ENCODE data around the gene SH3D19.
A peak's percentile ranks its signal among the peaks of the same experiment; 100 is the strongest.

The SH3D19 gene

DNA sequence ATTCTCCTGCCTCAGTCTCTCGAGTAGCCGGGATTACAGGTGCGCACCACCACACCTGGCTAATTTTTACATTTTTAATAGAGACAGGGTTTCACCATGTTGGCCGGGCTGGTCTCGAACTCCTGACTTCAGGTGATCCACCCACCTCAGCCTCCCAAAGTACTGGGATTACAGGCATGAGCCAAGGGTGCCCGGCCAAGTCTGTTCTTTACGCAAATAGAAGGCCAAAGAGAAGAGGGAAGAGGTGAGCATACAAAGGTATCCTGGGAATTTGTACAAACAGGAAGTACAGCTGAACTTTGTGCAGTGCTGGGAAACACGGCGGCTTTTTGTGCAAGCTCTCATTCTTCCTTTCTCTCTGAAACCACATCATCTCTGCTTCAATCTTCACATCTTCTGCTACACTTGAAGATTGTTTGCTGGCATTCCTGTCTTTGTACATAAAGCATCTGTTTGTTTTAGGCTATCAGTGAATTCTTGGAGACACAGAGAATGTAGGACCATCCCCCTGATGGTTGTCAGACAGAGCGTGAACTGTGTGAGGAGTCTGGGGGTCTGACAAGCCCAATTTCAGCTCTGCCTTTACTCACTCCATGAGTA, 120.4 kb downstream of the SH3D19 start:
- intact Hi-C loops (cut with DNase I), result no loop called here
- DNase-seq, result no peak

DNA sequence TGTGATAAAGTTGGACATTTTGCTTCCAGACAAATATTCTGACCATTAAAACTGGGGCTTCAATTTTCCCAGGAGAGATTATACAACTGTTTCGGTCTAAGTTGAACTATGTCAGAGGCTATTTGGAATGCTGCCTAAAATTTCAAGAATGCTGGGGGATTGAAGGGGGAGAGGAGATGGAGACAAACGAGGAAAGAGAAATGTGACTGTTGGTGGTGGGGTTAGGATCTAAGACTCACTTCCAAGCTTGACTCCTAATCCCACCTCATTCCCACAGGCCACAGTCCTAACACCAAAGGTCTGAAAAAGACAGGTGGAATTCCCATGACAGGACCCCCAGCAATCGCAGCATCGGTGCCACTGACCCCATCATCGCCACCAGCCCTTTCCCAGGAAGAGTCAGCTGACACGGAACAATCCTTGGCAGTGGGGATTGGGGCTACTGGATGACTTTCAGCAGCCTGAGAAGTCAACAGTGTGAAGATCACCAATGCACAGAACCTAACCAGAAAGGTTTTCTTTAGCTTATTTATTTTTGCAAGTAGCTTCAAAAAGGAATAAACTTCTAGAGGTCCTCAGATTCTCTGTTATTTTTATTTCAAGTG, 122.5 kb downstream of the SH3D19 start:
- DNase-seq, result peak in 1 of 10 donors; percentile 35
- intact Hi-C loops (cut with DNase I), result no loop called here

DNA sequence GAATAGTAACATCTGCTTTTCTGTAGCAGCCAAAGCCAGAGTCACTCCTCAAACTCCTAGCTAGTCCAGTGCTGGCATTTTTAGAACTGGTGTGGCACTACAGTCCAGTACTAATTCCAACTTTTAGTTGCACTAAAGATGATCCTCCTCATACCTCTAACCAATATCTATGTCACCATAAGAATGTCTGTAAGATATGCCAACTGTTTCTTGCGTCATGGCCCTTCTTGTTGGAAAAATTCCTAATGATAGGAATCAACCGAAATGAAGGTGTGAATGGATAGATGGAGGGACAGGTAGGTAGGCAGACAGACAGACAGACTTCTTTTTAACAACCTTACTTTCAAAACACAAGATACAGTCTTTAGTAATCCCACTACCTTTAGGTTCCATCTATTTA, 123.0 kb downstream of the SH3D19 start:
- intact Hi-C loops (cut with DNase I), result no loop called here
- no peak for DNase-seq

DNA sequence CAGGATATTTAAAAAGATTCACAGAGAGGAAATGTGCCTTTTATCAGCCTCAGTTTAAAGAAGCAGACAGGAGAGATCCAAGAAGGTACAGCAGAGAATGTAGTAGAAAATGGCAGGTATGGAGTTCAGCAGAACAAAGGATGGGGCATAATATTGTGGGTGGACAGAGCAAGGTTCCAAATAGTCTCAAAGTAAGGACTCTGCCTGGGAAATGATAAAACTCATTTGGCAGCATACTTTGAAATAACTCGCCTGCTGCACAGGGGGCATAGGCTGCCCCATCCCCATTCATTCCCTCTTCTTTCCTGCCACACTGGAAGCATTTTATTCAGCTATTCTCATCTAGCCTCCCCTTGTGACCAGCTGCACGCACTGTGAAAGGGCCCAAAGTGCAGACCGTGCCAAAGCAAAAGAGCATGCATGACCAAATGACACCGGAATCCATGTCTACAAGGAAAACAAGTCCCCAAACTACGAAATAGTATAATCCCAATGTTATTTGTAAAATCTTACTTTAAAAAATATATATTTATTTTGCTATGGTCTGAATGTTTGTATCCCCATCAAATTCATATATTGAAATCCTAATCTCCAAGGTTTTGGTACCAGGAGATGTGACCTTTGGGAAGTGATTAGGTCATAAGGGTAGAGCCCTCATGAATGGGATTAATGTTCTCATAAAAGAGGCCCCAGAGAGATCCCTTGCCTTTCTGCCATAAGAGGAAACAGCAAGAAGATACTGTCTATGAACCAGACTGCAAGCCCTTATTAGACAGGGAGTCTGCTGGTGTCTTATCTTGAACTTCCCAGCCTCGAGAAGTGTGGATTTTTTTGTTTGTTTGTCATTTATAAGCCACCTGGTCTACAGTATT, 125.8 kb downstream of the SH3D19 start:
- DNase-seq, result peak in 8 of 10 donors; percentile 33 to 93 (median 64)
- intact Hi-C loops (cut with DNase I), result no loop called here

DNA sequence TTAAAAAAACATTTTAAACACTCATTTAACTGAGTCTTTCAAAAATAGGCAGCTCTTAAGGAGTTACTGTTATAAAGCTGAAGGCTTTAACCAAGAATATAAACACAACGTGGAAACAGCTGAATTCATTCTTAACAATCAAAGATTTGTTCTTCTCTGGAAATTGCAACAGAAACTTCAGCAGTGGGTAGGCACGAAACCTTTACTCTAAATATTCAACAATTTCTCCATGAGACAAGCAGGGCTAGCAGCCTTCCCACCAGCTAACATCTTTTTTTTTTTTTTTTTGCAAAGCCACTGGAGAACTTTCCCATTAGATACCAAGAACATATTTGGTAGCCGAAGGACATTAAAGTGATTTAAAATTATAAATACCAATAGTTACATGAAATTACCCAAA, 126.7 kb downstream of the SH3D19 start:
- no peak for DNase-seq
- intact Hi-C loops (cut with DNase I), result no loop called here

DNA sequence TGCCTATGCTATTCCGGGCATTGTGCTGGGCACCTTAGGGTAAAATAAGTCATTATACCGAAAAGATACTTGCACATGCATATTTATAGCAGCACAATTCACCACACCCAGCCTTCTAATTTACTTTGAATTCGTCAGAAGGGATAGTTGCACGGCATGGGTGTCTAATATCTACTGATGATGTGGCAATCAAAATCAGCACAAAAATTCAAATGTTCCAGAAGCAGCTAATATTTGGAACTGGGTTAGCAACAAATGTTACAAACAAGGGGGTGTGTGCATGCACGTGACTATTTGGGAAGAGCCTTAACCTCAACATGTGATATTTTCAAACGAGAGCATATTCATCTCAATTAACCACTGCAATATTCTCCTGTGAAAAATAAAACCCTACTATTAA, 128.2 kb downstream of the SH3D19 start:
- intact Hi-C loops (cut with DNase I), result no loop called here
- no peak for DNase-seq

DNA sequence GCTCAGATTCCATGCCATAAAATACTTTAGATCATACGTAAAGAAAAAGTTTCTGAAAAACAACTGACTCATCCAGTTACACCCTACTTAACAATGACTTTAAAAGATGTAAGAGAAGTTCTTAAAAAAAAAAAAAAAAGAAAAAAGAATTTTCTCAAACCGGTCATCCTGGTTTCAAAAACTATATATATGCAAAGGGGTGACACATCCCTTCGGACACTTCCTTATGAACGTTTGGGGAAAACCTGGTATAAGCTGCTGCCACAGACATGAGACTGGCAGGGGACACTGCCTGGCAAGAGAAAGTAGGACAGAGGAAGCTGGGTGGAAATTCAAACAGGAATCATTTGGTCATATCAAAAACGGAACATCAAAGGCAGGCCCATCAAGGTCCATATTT, 129.6 kb downstream of the SH3D19 start:
- no peak for DNase-seq
- intact Hi-C loops (cut with DNase I), result no loop called here

DNA sequence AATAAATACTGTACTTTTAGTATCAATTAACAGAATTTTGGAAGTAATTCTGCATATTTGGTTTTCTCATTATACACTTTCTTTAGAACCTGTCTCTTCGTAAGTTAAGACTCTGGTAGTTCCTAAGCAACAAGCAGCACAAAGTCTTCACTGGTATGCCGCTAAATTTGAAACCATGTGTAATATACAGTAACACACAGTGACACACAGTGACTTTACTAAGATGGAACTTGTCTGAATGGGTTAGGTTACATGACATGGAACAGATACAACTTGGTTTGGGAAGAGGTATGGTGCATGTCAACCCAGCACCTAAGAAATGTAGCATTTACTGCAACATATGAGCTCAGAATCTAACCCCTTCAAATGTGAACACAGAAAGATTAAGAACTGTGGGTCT, 132.0 kb downstream of the SH3D19 start:
- no peak for DNase-seq
- intact Hi-C loops (cut with DNase I), result no loop called here

DNA sequence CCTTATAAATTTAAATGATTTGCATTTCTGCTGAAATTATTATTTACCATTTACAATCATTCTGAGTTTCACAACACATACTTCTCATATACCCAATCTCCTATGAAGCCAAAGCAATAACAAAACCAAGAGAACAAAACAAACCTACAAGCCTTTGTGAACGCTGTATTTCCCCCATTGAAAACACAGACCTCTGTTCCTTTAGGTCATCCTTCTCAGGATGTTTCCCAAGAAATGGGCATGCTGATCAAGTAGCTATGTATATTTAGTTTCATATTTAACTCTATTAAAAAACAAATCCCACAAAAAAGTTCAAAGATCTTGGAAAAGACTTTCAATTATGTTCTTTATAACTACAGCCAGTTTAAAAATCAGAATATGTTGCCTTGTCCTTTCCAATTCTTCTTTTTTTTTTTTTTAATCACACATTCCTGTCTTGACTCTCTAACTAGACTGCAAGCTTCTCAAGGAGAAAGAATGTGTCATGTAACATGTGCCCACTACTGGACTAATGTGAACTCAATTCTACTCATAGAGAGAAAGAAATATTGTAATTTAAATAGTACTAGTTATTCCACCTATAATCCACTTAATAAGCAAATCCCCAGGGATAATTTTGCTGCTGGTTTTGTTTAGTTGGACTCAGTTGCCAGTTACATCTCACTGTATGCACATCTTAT, 132.7 kb downstream of the SH3D19 start:
- intact Hi-C loops (cut with DNase I), result no loop called here
- no peak for DNase-seq

DNA sequence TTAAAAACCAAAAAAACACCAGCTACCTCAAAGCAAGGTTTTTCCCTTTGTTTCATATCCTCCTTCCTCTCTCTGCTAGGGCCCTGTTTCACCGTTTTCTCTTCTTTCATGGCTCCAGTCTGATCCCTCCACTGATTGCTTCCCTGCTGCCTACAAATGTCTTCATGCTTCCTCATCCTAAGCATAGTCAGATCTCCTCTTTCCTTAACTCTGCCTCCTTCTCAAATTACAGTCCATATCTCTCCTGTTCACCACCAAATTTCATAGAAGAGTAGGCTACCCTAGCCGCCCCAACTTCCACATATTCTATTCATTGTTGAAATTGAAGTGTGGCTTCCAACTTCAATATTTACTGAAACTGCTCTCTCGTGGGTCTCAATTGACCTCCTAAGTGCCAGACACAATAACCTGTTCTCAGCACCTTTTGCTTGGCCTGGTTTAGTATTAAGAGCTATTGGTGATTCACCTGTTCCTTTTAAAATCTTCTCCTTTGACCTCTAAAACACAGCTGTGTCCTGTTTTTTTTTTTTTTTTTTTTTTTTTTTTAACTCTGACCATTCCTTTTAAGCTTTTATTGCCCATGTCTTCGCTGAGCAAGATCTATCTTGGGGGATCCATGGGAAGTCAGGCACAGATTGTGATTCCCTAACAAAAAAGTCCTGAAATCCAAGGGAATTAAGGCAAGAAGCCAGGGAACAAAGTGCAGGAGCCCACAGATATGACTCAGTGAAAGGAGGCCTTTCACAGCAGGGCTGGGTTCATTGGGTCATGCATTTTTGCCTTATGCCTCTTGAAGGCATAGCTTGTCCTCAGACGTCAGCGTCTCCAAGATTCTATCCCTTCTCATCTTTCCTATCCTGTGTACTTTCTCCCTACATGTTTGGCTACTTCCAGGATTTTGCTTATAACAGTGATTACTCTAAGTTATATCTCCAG, 140.6 kb downstream of the SH3D19 start:
- no peak for DNase-seq
- intact Hi-C loops (cut with DNase I), result no loop called here

DNA sequence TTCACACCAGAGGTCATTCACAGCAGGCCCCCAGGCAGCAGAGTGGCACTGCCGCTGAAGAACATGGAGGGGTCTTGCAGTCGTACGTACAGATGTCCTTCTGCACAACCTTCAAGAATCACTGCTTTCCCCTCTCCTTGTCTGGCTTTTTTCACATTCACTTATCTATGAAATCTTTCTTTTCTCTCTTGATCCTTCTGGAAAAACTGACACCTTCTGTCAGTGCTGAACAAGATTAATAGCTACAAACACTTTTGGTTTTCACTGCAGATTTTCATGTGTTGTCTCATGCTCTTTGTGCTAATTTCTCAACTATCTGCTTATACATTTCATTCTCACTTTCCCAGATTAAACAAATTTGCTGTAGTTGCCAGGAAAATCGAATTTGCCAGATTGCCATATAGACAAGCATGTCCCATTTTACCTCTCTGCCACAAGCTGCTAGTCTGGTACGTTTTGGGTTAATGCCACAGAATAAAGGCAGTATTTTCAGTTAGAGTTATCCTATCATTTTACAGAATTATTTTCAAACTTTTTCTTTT, 142.9 kb downstream of the SH3D19 start:
- no peak for DNase-seq
- intact Hi-C loops (cut with DNase I), result no loop called here

DNA sequence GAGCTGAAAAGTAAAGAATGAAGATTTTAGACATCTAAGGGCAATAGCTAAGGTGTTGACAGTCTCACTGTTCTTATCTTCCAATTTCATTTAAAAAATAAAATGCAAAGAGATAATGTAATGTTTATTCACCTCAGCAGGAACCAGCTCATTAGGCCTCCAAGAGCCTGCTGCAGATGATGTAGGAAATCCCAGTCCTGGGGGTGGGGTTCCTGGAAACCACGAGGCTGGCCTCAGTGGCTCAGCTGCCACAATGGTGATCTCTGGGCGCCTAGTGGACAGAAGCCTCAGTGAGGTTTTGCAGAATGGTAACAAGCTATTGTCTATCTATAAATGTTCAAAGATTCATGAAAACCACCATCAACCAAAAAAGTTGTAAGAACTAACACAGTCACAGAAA, 148.7 kb downstream of the SH3D19 start:
- DNase-seq, result no peak
- intact Hi-C loops (cut with DNase I), result no loop called here

DNA sequence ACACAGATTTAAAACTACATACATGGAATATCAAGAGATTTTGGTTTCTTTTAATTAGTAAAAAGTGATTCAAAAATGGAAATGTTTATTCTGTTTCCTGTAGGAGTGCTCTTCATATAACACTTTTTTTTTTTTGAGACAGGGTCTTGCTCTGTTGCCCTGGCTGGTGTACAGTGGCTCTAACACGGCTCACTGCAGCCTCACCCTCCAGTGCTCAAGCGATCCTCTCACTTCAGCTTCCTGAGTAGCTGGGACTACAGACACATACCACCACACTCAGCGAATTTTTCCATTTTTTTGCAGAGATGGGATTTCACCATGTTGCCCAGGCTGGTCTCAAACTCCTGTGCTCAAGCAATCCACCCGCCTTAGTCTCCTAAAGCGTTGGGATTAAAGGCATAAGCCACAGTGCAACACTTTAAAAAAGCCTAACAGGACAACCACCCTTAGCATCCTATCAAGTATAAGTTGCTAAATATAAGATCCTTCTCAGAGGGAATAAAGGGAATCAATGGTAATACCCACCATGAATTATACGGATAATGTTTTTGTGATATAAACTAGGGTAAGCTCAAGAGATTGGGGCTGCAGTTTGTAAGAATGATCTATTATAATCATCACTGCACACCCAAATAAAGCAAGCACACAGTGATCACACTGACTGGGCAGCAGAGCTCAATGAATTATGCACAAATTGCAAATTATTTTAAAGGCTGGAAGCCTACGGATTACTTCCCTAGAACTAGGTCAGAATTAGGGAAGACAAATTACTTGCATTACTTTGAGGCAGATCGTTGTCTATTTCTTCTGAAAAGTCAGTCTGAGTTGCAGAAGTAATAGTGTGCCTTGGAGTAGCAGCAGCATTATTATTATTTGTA, 149.4 kb downstream of the SH3D19 start:
- DNase-seq, result no peak
- intact Hi-C loops (cut with DNase I), result no loop called here

DNA sequence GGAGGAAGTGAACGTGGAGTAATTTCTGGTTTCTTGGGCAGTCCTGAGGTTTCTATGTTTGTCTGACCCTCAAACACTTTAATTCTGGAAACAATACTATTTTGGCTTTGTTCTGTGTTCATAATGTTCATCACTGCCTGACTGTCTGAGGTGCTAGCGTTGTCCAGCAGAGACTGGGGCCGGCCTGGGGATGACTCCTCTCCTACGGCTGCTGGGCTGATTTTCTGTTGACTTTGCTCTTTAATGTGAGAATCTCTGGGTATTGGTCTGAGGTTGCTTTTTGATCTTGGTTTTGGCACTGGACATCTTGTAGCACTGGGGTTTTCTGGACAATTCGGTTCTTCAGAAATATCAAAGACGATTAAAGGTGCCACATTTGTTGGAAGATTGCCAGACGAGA, 150.2 kb downstream of the SH3D19 start:
- DNase-seq, result no peak
- intact Hi-C loops (cut with DNase I), result no loop called here

DNA sequence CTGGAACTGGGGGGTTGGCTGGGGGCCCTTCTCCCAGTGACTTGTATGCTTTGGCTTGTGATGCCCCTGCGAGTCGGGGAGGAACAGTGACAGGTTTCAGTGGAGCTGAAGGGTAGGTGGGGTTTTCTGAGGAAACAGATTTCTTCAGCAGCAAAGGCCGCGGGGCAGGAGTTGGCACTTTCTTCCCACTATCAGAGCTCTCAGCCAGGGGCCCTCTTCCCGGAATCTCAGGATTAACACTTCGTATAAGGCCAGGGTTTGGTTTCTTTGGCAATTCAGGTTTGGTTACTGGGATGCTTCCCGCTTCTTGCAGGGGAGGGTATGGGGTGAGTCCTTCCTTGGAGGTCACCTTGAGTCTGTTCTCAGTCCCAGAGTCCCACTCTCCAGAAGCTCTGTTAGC, 150.6 kb downstream of the SH3D19 start:
- no peak for DNase-seq
- intact Hi-C loops (cut with DNase I), result no loop called here

DNA sequence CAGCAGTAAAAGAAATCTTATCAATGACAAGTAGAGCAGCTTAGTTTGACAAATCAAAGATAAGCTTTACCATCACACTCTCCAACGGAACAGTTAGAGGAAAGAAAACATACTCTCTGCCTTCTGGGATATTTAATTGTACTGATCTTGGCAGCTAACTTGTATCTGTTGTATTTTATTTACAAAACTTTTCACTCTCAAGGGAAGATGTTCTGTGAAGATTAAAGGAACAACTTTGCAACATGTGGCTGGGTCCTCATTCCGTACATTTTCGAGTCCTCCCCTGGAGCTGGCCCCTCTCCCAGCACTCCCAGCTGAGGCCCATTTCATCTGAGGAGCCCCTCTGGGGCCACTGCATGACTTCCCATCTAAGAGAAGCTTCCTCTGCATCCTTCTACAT, 151.5 kb downstream of the SH3D19 start:
- no peak for DNase-seq
- intact Hi-C loops (cut with DNase I), result no loop called here

DNA sequence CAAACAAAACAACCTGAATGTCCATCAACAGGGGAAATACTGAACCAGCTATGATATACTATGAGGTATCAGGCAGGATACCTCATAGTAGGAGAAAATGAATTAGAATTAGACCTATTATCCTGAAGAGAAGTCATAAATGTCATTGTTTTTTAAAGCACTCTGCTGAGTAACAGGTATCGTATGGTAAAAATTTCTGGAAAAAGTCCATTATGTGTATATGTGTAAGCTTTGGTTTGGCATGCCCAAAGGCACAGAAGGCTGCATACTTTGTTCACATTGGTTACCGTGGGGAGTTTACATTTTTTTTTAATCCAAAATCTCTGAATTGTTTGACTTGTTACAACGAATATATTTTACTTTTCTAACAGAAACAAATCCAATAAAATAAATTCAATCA, 155.5 kb downstream of the SH3D19 start:
- DNase-seq, result no peak
- intact Hi-C loops (cut with DNase I), result no loop called here

DNA sequence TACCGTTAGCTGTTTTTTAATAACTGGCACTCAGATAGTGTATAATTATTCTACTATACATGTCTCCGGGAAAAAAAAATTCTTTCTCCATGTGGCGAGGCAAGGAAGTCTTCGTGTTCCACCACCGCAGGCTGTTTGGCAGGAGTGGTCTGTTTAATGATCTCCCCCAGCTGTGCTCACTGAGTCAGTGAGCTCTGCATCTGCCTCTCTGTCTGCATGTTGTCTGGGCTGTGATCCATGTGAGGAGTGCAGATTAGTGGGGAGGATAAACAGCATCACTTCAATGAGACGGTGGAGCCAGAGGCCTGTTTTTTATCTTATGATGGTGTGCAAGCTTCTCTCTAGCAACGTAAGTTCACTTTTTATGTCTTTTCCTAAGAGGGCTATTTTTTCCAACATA, 156.2 kb downstream of the SH3D19 start:
- peak; percentile 26 to 94 (median 61) for DNase-seq
- intact Hi-C loops (cut with DNase I), result no loop called here

DNA sequence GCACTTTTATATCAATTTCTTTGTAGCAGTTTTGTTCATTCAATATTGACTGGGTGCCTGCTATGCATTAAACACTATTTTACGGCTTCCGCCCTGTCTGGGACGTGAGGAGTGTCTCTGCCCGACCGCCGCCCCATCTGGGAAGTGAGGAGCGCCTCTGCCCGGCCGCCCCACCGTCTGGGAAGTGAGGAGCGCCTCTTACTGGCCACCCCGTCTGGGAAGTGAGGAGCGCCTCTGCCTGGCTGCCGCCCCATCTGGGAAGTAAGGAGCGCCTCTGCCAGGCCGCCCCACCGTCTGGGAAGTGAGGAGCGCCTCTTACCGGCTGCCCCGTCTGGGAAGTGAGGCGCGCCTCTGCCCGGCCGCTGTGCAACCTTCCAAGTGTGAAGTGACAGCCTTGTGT, 157.8 kb downstream of the SH3D19 start:
- intact Hi-C loops (cut with DNase I), result no loop called here
- peak in 1 of 10 donors; percentile 74 for DNase-seq

Data from posterior cingulate gyrus (tissue), 11 donors.